Activated CD4-positive, alpha-beta T cell treated with anti-CD3 and anti-CD28 coated beads, Interleukin-2, amount 50 U/mL, for 24 hours (primary cell): Measurements from ENCODE around the gene MRTO4.
"Not testable (repeated sequence)": the region's sequence is repeated elsewhere in the genome, so short reads cannot be mapped to it uniquely, and the experiment has no call there.

ENCODE experiments used
- DNase-seq, 2 donors: peaks; one replicate each; pipeline ENCODE4 v3.0.0-alpha.2; 2020; ENCODE audit warnings: low read depth in 1 of 2, low spot score in 1 of 2

MRTO4 gene

GRCh38 chr1:19269427-19270342 lies 18.1 kb downstream of the MRTO4 start:
- not testable (repeated sequence) for DNase-seq

- not testable (repeated sequence) for DNase-seq
Observed at GRCh38 chr1:19270343-19270730, 18.7 kb downstream of the MRTO4 start.

- no peak for DNase-seq
Observed at GRCh38 chr1:19272064-19272463, 20.5 kb downstream of the MRTO4 start.

- no peak for DNase-seq
Observed at GRCh38 chr1:19273106-19273843, 21.7 kb downstream of the MRTO4 start.

GRCh38 chr1:19273844-19274531 lies 22.4 kb downstream of the MRTO4 start:
- not testable (repeated sequence) for DNase-seq

- DNase-seq, result no peak
Observed at GRCh38 chr1:19274636-19275035, 23.0 kb downstream of the MRTO4 start.

- no peak for DNase-seq
Observed at GRCh38 chr1:19283891-19284290, 32.3 kb downstream of the MRTO4 start.

- DNase-seq, result no peak
Observed at GRCh38 chr1:19284881-19285280, 33.3 kb downstream of the MRTO4 start.

- DNase-seq, result not testable (repeated sequence)
Observed at GRCh38 chr1:19285366-19285765, 33.8 kb downstream of the MRTO4 start.

- not testable (repeated sequence) for DNase-seq
Observed at GRCh38 chr1:19285807-19286206, 34.2 kb downstream of the MRTO4 start.

GRCh38 chr1:19287436-19288185 lies 36.0 kb downstream of the MRTO4 start:
- DNase-seq, result no peak

- peak; percentile 26 to 30 for DNase-seq
Observed at GRCh38 chr1:19288324-19289241, 37.0 kb downstream of the MRTO4 start, which contains the start of gene AKR7A3. TSS of gene AKR7A3 (minus strand) at chr1:19288770. CDS start at chr1:19288709, 61 bp downstream.

GRCh38 chr1:19289244-19289643 lies 37.6 kb downstream of the MRTO4 start:
- DNase-seq, result no peak

- no peak for DNase-seq
Observed at GRCh38 chr1:19294638-19295037, 43.0 kb downstream of the MRTO4 start.

- no peak for DNase-seq
Observed at GRCh38 chr1:19300211-19300610, 48.6 kb downstream of the MRTO4 start.

GRCh38 chr1:19304081-19304480 lies 52.5 kb downstream of the MRTO4 start:
- DNase-seq, result not testable (repeated sequence)

GRCh38 chr1:19305880-19306279 lies 54.3 kb downstream of the MRTO4 start:
- DNase-seq, result no peak

GRCh38 chr1:19306941-19307340 lies 55.3 kb downstream of the MRTO4 start:
- no peak for DNase-seq

GRCh38 chr1:19307794-19308508 lies 56.3 kb downstream of the MRTO4 start:
- DNase-seq, result no peak
